GM12872 (cell line): ENCODE measurements around the gene RIOK1.

Experiments
- CTCF ChIP-seq: IDR thresholded peaks from 3 replicates; pipeline ENCODE4 v1.5.1; 2011; ENCODE audit warnings: low read depth, mild to moderate bottlenecking, low read length, moderate library complexity; ENCODE audit not compliant: insufficient read depth

The RIOK1 gene

GRCh38 chr6:7454696-7455358, 65.2 kb downstream of the RIOK1 start:
- TF ChIP-seq CTCF = no peak

- TF ChIP-seq CTCF = no peak
Observed at GRCh38 chr6:7461416-7461815, 71.8 kb downstream of the RIOK1 start.

- no peak for TF ChIP-seq CTCF
Observed at GRCh38 chr6:7463785-7464184, 74.2 kb downstream of the RIOK1 start.

- no peak for TF ChIP-seq CTCF
Observed at GRCh38 chr6:7467007-7467897, 77.6 kb downstream of the RIOK1 start.
